Lung (tissue), 12 donors: ENCODE results near the gene CENPC. TPM values are rescaled to one million over a fixed set of nuclear protein-coding genes. Genes with fewer than 3 reads are reported as not detected.

ENCODE experiments used
- ATAC-seq: fragments of 200-7000 bp; cut with Tn5 transposase; one replicate; pipeline ENCODE4 v1.9.1; 2020; ENCODE audit warnings: moderate number of reproducible peaks; ENCODE audit not compliant: insufficient read depth, low FRiP score
- DNase-seq, 3 donors: peaks; one replicate each; pipeline ENCODE4 v3.0.0-alpha.2; 2013 to 2017
- H3K27ac ChIP-seq, 2 donors: one replicate each; pipeline ENCODE4 v1.5.1; 2013; ENCODE audit warnings: mild to moderate bottlenecking in 2 of 2, moderate library complexity in 2 of 2, control low read depth in 1 of 2, inconsistent platforms in 1 of 2, low read depth in 1 of 2, low read length in 1 of 2
- H3K27me3 ChIP-seq, 3 donors: one replicate each; pipeline ENCODE4 v1.5.1; 2013; ENCODE audit warnings: low read length in 2 of 3; ENCODE audit not compliant: control insufficient read depth in 3 of 3, insufficient read depth in 3 of 3
- H3K36me3 ChIP-seq, 4 donors: one replicate each; pipeline ENCODE4 v1.5.1; 2013; ENCODE audit warnings: low read length in 4 of 4, mild to moderate bottlenecking in 1 of 4, moderate library complexity in 1 of 4; ENCODE audit not compliant: control insufficient read depth in 4 of 4, insufficient read depth in 4 of 4
- H3K4me1 ChIP-seq, 5 donors: one replicate each; pipeline ENCODE4 v1.5.1; 2013; ENCODE audit warnings: low read length in 5 of 5, mild to moderate bottlenecking in 2 of 5, moderate library complexity in 1 of 5; ENCODE audit not compliant: control insufficient read depth in 5 of 5, insufficient read depth in 5 of 5
- H3K4me3 ChIP-seq: one replicate; pipeline ENCODE4 v1.5.1; 2013; ENCODE audit warnings: mild to moderate bottlenecking, control low read depth, moderate library complexity
- H3K9ac ChIP-seq, 2 donors: one replicate each; pipeline ENCODE4 v1.5.1; 2013; ENCODE audit warnings: low read length in 2 of 2, control low read depth in 1 of 2; ENCODE audit not compliant: insufficient read depth in 1 of 2
- H3K9me3 ChIP-seq, 4 donors: one replicate each; pipeline ENCODE4 v1.5.1; 2013; ENCODE audit warnings: low read length in 3 of 4, mild to moderate bottlenecking in 1 of 4, moderate library complexity in 1 of 4; ENCODE audit not compliant: control insufficient read depth in 4 of 4, insufficient read depth in 3 of 4
- CTCF ChIP-seq: IDR thresholded peaks from 2 replicates; pipeline ENCODE4 v1.5.1; 2012; ENCODE audit warnings: mild to moderate bottlenecking; ENCODE audit errors: control extremely low read depth, extremely low read depth
- WGBS, 2 donors: extraction: QIAGEN DNeasy Blood & Tissue Kit; methylation state at CpG; one replicate each; pipeline ENCODE4 v1.1.7; 2013; 5-methylcytosine and 5-hydroxymethylcytosine counted together
- polyA plus RNA-seq, 2 donors: library from polyadenylated mRNA; stranded (reverse); fragments of 200-250 nt; gene quantifications; one replicate each; pipeline ENCODE4 v1.2.1, GENCODE V29; 2013
- total RNA-seq, 2 donors: library from RNA; depleted of rRNA in 1 of 2; stranded (reverse); fragments of >200 nt in 1 of 2; gene quantifications; one replicate each; pipeline ENCODE4 v1.2.1, GENCODE V29; 2014 to 2021
- donor health status: control.
- donor health status: control.
- donor health status: Bipolar disorder and iron deficiency.
- donor health status: healthy.
- donor health status: DM: yes; HTN: yes; CAD: no.

The CENPC gene
- total and polyA plus RNA-seq, 4 donors: 4.2 to 57.1 (median 9.8) TPM

GRCh38 chr4:67438975-67439374 is 106.3 kb downstream of the CENPC start:
- no peak overlapping the region for H3K27ac ChIP-seq
- WGBS, 2 donors: 93% methylated on average over 4 of the region's 4 CpGs
- no peak for TF ChIP-seq CTCF
- DNase-seq: no peak
- no peak overlapping the region for H3K4me3 ChIP-seq
- H3K9me3 ChIP-seq: no peaks in the 10 kb centered on the region
- H3K4me1 ChIP-seq: no peaks in the 10 kb centered on the region
- no peak for ATAC-seq
- H3K36me3 ChIP-seq: peaks cover 0 to 2% (median 0%) of the 10 kb centered on the region in 4 donors
- no peaks in the 10 kb centered on the region for H3K27me3 ChIP-seq
- H3K9ac ChIP-seq: no peak overlapping the region

DNA sequence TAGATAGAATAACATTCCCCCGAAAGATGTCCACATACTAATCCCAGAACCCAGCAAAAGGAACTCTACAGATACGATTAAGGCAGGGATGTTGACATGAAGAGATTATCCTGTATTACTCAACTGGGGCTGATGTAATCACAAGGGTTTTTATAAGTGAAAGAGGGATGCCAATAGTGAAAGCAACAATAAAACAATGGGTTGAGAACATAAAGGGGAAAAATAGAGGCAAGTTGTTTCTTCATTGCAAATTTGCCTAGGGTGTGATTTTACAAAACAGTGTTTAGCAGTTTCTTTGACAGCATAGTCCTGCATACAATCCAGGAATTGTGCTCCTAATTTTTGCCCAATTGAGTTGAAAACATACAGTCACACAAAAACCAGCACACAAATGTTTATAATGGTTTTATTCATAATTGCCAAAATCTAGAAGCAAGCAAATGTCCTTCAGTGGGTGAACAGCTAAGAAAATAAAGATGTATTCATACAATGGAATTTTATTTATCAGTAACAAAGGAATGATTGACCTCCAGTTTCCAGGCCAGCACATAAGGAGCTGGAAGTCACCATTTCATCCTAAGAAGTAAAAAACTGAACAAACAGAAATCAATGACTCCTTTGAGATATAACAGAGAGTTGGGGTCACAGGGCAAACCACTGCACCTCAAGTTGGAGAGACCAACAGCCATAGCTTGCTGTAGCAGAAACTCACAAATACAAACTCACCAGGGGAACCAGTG is 107.2 kb downstream of the CENPC start:
- no peak overlapping the region for H3K9ac ChIP-seq
- no peak for TF ChIP-seq CTCF
- 29 to 52% methylated on average over 2 of the region's 2 CpGs for WGBS, 2 donors
- no peak overlapping the region for H3K4me3 ChIP-seq
- no peak for ATAC-seq
- H3K27ac ChIP-seq: no peak overlapping the region
- no peaks in the 10 kb centered on the region for H3K4me1 ChIP-seq
- no peaks in the 10 kb centered on the region for H3K9me3 ChIP-seq
- H3K36me3 ChIP-seq: peaks cover 0 to 2% (median 0%) of the 10 kb centered on the region in 4 donors
- DNase-seq: peak in 1 of 3 donors; percentile 10
- no peaks in the 10 kb centered on the region for H3K27me3 ChIP-seq

- TF ChIP-seq CTCF: no peak
- Histone ChIP-seq H3K27ac (no peak overlapping the region), H3K36me3 (peaks cover 0 to 3% (median under 1%) of the 10 kb centered on the region in 4 donors), H3K9me3 (no peaks in the 10 kb centered on the region), H3K4me1 (no peaks in the 10 kb centered on the region), H3K9ac (no peak overlapping the region), H3K27me3 (no peaks in the 10 kb centered on the region), H3K4me3 (no peak overlapping the region)
- DNase-seq: no peak
- no peak for ATAC-seq
- 71 to 91% methylated on average over 2 of the region's 2 CpGs for WGBS, 2 donors
Measured at GRCh38 chr4:67436742-67437141, 108.6 kb downstream of the CENPC start.
